Mesenchymal stem cell (in vitro differentiated cells and primary cell): ENCODE data around the gene TMEM181.

ENCODE experiments used
- DNase-seq: peaks from one replicate; pipeline ENCODE4 v3.0.0-alpha.2; 2013
- H2AFZ ChIP-seq: one replicate; pipeline ENCODE4 v1.6.1; 2013; ENCODE audit warnings: low read depth, mild to moderate bottlenecking, control low read depth, inconsistent platforms, low read length, moderate library complexity
- H2AK5ac ChIP-seq: 2 replicates; pipeline ENCODE4 v1.6.1; 2013; ENCODE audit warnings: low read length, moderate library complexity, mild to moderate bottlenecking, inconsistent platforms; ENCODE audit not compliant: severe bottlenecking
- H2BK120ac ChIP-seq: one replicate; pipeline ENCODE4 v1.6.1; 2013; ENCODE audit warnings: low read depth, mild to moderate bottlenecking, inconsistent platforms, low read length, moderate library complexity
- H2BK12ac ChIP-seq, 2 experiments: one replicate each; pipeline ENCODE4 v1.6.1; 2013; ENCODE audit warnings: inconsistent platforms in 2 of 2, low read length in 2 of 2, mild to moderate bottlenecking in 2 of 2, moderate library complexity in 2 of 2, control low read depth in 1 of 2
- H2BK15ac ChIP-seq: one replicate; pipeline ENCODE4 v1.6.1; 2013; ENCODE audit warnings: mild to moderate bottlenecking, low read depth, inconsistent platforms; ENCODE audit not compliant: poor library complexity, severe bottlenecking
- H2BK5ac ChIP-seq: 2 replicates; pipeline ENCODE4 v1.6.1; 2013; ENCODE audit warnings: low read depth, mild to moderate bottlenecking, low read length, control low read depth, inconsistent platforms; ENCODE audit not compliant: poor library complexity, severe bottlenecking
- H3K14ac ChIP-seq, 2 experiments: one replicate each; pipeline ENCODE4 v1.6.1; 2013; ENCODE audit warnings: inconsistent platforms in 2 of 2, low read length in 2 of 2, control low read depth in 1 of 2, mild to moderate bottlenecking in 1 of 2, moderate library complexity in 1 of 2
- H3K18ac ChIP-seq, 2 experiments: one replicate each; pipeline ENCODE4 v1.6.1; 2013; ENCODE audit warnings: inconsistent platforms in 2 of 2, low read length in 2 of 2, control low read depth in 1 of 2, low read depth in 1 of 2, mild to moderate bottlenecking in 1 of 2
- H3K23ac ChIP-seq, 2 experiments: one replicate each; pipeline ENCODE4 v1.6.1; 2013; ENCODE audit warnings: inconsistent platforms in 2 of 2, low read length in 2 of 2, mild to moderate bottlenecking in 2 of 2, moderate library complexity in 2 of 2, control low read depth in 1 of 2
- H3K27ac ChIP-seq: 2 replicates; pipeline ENCODE4 v1.5.1; 2013; ENCODE audit warnings: mild to moderate bottlenecking, moderate library complexity, low read length, control low read depth, inconsistent platforms; ENCODE audit not compliant: poor library complexity, severe bottlenecking
- H3K27me3 ChIP-seq, 2 experiments: 2 replicates each; pipeline versions ENCODE4 v1.6.1 to v1.7.0; 2013; ENCODE audit warnings: low read length in 2 of 2, mild to moderate bottlenecking in 2 of 2, moderate library complexity in 2 of 2, control low read depth in 1 of 2, inconsistent platforms in 1 of 2; ENCODE audit not compliant: control insufficient read depth in 1 of 2, insufficient read depth in 1 of 2
- H3K36me3 ChIP-seq, 2 experiments: 2 replicates each; pipeline versions ENCODE4 v1.6.1 to v1.7.0; 2013; ENCODE audit warnings: low read length in 2 of 2, control low read depth in 1 of 2, inconsistent platforms in 1 of 2, low read depth in 1 of 2, mild to moderate bottlenecking in 1 of 2; ENCODE audit not compliant: insufficient read depth in 2 of 2, control insufficient read depth in 1 of 2
- H3K4ac ChIP-seq, 2 experiments: one replicate each; pipeline ENCODE4 v1.6.1; 2013; ENCODE audit warnings: inconsistent platforms in 2 of 2, low read length in 2 of 2, mild to moderate bottlenecking in 2 of 2, moderate library complexity in 2 of 2, control low read depth in 1 of 2, low read depth in 1 of 2
- H3K4me1 ChIP-seq: 2 replicates; pipeline ENCODE4 v1.6.1; 2013; ENCODE audit warnings: low read depth, low read length, control low read depth; ENCODE audit not compliant: control insufficient read depth, insufficient read depth
- H3K4me2 ChIP-seq: 2 replicates; pipeline ENCODE4 v1.6.1; 2013; ENCODE audit warnings: low read length, mild to moderate bottlenecking, inconsistent platforms; ENCODE audit not compliant: poor library complexity, severe bottlenecking
- H3K4me3 ChIP-seq, 2 experiments: 2 replicates each; pipeline versions ENCODE4 v1.5.1 to v1.7.0; 2013; ENCODE audit warnings: low read length in 2 of 2, mild to moderate bottlenecking in 2 of 2, control low read depth in 1 of 2, low read depth in 1 of 2; ENCODE audit not compliant: insufficient read depth in 1 of 2
- H3K79me1 ChIP-seq: replicated peaks from 2 replicates; pipeline ENCODE4 v1.6.1; 2013; ENCODE audit warnings: mild to moderate bottlenecking, control low read depth, low read length, inconsistent platforms; ENCODE audit not compliant: poor library complexity, severe bottlenecking
- H3K9ac ChIP-seq: 2 replicates; pipeline ENCODE4 v1.7.0; 2013; ENCODE audit warnings: mild to moderate bottlenecking, low read length, moderate library complexity
- H3K9me3 ChIP-seq: 2 replicates; pipeline ENCODE4 v1.7.0; 2013; ENCODE audit warnings: mild to moderate bottlenecking, low read length; ENCODE audit not compliant: control insufficient read depth
- H4K8ac ChIP-seq: one replicate; pipeline ENCODE4 v1.6.1; 2013; ENCODE audit warnings: inconsistent platforms, mild to moderate bottlenecking, low read length, moderate library complexity
- H4K91ac ChIP-seq: one replicate; pipeline ENCODE4 v1.6.1; 2013; ENCODE audit warnings: mild to moderate bottlenecking, low read length, inconsistent platforms
- WGBS: methylation state at CpG from one replicate; pipeline ENCODE4 v1.1.7; 2013; ENCODE audit warnings: mixed read lengths; 5-methylcytosine and 5-hydroxymethylcytosine counted together

TMEM181 gene

GRCh38 chr6:158543606-158544185 lies 16.2 kb upstream of the TMEM181 start:
- no peaks in the 10 kb centered on the region for H3K9me3 ChIP-seq
- no peak overlapping the region for H3K4me3 ChIP-seq
- no peak overlapping the region for H3K4me2 ChIP-seq
- WGBS = 83% methylated on average over 12 of the region's 12 CpGs
- no peak overlapping the region for H2BK120ac ChIP-seq
- H4K91ac ChIP-seq = no peak overlapping the region
- peaks cover 19 to 49% of the 10 kb centered on the region in 2 experiments for H3K27me3 ChIP-seq
- H4K8ac ChIP-seq = no peak overlapping the region
- H2AFZ ChIP-seq = no peak overlapping the region
- H3K79me1 ChIP-seq = no peaks in the 10 kb centered on the region
- no peak overlapping the region for H3K27ac ChIP-seq
- no peak overlapping the region for H3K23ac ChIP-seq
- no peaks in the 10 kb centered on the region for H3K36me3 ChIP-seq
- no peak overlapping the region for H3K18ac ChIP-seq
- no peaks in the 10 kb centered on the region for H3K4me1 ChIP-seq
- DNase-seq = no peak
- no peak overlapping the region for H2BK12ac ChIP-seq
- no peak overlapping the region for H2AK5ac ChIP-seq
- no peak overlapping the region for H3K9ac ChIP-seq
- no peak overlapping the region for H2BK15ac ChIP-seq
- no peak overlapping the region for H3K14ac ChIP-seq
- no peak overlapping the region for H2BK5ac ChIP-seq
- no peak overlapping the region for H3K4ac ChIP-seq

GRCh38 chr6:158544428-158544827 lies 15.5 kb upstream of the TMEM181 start:
- no peak overlapping the region for H2BK15ac ChIP-seq
- WGBS = 82% methylated on average over 12 of the region's 12 CpGs
- H3K18ac ChIP-seq = no peak overlapping the region
- no peak overlapping the region for H2AFZ ChIP-seq
- H3K36me3 ChIP-seq = no peaks in the 10 kb centered on the region
- H3K9ac ChIP-seq = no peak overlapping the region
- no peak for DNase-seq
- H2BK5ac ChIP-seq = no peak overlapping the region
- H3K4me1 ChIP-seq = no peaks in the 10 kb centered on the region
- no peak overlapping the region for H2AK5ac ChIP-seq
- H3K23ac ChIP-seq = no peak overlapping the region
- no peak overlapping the region for H2BK120ac ChIP-seq
- H3K4me2 ChIP-seq = no peak overlapping the region
- H2BK12ac ChIP-seq = no peak overlapping the region
- H3K4ac ChIP-seq = no peak overlapping the region
- H4K91ac ChIP-seq = no peak overlapping the region
- no peak overlapping the region for H3K14ac ChIP-seq
- no peaks in the 10 kb centered on the region for H3K9me3 ChIP-seq
- peaks cover 15 to 41% of the 10 kb centered on the region in 2 experiments for H3K27me3 ChIP-seq
- H3K4me3 ChIP-seq = no peak overlapping the region
- no peaks in the 10 kb centered on the region for H3K79me1 ChIP-seq
- no peak overlapping the region for H4K8ac ChIP-seq
- no peak overlapping the region for H3K27ac ChIP-seq

- H3K27ac ChIP-seq = no peak overlapping the region
- H3K4me2 ChIP-seq = no peak overlapping the region
- no peak overlapping the region for H2AK5ac ChIP-seq
- H3K14ac ChIP-seq = no peak overlapping the region
- DNase-seq = no peak
- no peak overlapping the region for H3K9ac ChIP-seq
- H3K23ac ChIP-seq = no peak overlapping the region
- no peak overlapping the region for H3K4me3 ChIP-seq
- 86% methylated on average over 30 of the region's 30 CpGs for WGBS
- no peak overlapping the region for H3K18ac ChIP-seq
- no peaks in the 10 kb centered on the region for H3K4me1 ChIP-seq
- no peak overlapping the region for H4K8ac ChIP-seq
- H2BK120ac ChIP-seq = no peak overlapping the region
- no peak overlapping the region for H4K91ac ChIP-seq
- H3K36me3 ChIP-seq = no peaks in the 10 kb centered on the region
- H2BK5ac ChIP-seq = no peak overlapping the region
- H2AFZ ChIP-seq = no peak overlapping the region
- H2BK15ac ChIP-seq = no peak overlapping the region
- H3K4ac ChIP-seq = no peak overlapping the region
- no peak overlapping the region for H2BK12ac ChIP-seq
- no peaks in the 10 kb centered on the region for H3K9me3 ChIP-seq
- no peaks in the 10 kb centered on the region for H3K79me1 ChIP-seq
- peaks cover 15 to 33% of the 10 kb centered on the region in 2 experiments for H3K27me3 ChIP-seq
Measured at GRCh38 chr6:158545043-158545966, 14.6 kb upstream of the TMEM181 start.

GRCh38 chr6:158548418-158549161 lies 11.3 kb upstream of the TMEM181 start:
- Histone ChIP-seq H4K91ac (no peak overlapping the region), H3K4me2 (no peak overlapping the region), H3K4ac (no peak overlapping the region), H3K36me3 (no peaks in the 10 kb centered on the region), H2BK120ac (no peak overlapping the region), H2BK12ac (no peak overlapping the region), H4K8ac (no peak overlapping the region), H3K4me3 (no peak overlapping the region), H3K4me1 (no peaks in the 10 kb centered on the region), H2BK5ac (no peak overlapping the region), H3K9me3 (no peaks in the 10 kb centered on the region), H2AFZ (no peak overlapping the region), H3K14ac (no peak overlapping the region), H3K18ac (no peak overlapping the region), H3K9ac (no peak overlapping the region), H3K27me3 (peaks cover 11 to 27% of the 10 kb centered on the region in 2 experiments), H3K27ac (no peak overlapping the region), H2AK5ac (no peak overlapping the region), H3K79me1 (no peaks in the 10 kb centered on the region), H2BK15ac (no peak overlapping the region), H3K23ac (no peak overlapping the region)
- WGBS = 92% methylated on average over 9 of the region's 9 CpGs
- no peak for DNase-seq
